HepG2 (cell line): ENCODE results near the gene HLA-DMB. TPM values are rescaled to one million over a fixed set of nuclear protein-coding genes. Genes with fewer than 3 reads are reported as not detected.

ENCODE experiments used
- ETV5 ChIP-seq: IDR thresholded peaks from 2 replicates; pipeline ENCODE4 v1.6.1; 2018; ENCODE audit warnings: missing biosample characterization, missing genetic modification reagents, inconsistent platforms, borderline replicate concordance
- FOSL1 ChIP-seq: sonication (generic); formaldehyde crosslinking; IDR thresholded peaks from 2 replicates; pipeline ENCODE4 v1.9.0; 2021; ENCODE audit warnings: missing genetic modification reagents, borderline replicate concordance
- HNF4G ChIP-seq, 2 experiments: sonication (generic) in 1 of 2; formaldehyde crosslinking in 1 of 2; IDR thresholded peaks; 2 replicates each; pipeline versions ENCODE4 v1.4.0 to v1.6.1; 2011 to 2020; ENCODE audit warnings: borderline replicate concordance in 2 of 2, low read depth in 2 of 2, mild to moderate bottlenecking in 2 of 2, low read length in 1 of 2, missing genetic modification reagents in 1 of 2, moderate library complexity in 1 of 2
- MED8 ChIP-seq: sonication (generic); formaldehyde crosslinking; IDR thresholded peaks from 2 replicates; pipeline ENCODE4 v1.8.1; 2023; ENCODE audit warnings: mild to moderate bottlenecking, missing genetic modification reagents; ENCODE audit not compliant: insufficient replicate concordance
- NFE2L2 ChIP-seq: fragments of 150-350 bp; IDR thresholded peaks from 2 replicates; pipeline ENCODE4 v1.6.1; 2014; ENCODE audit warnings: low read length
- TGIF2 ChIP-seq: IDR thresholded peaks from 2 replicates; pipeline ENCODE4 v1.6.1; 2016; ENCODE audit warnings: control low read depth, missing compliant biosample characterization
- ZNF496 ChIP-seq: sonication (generic); formaldehyde crosslinking; IDR thresholded peaks from 2 replicates; pipeline ENCODE4 v1.8.1; 2023; ENCODE audit warnings: mild to moderate bottlenecking, moderate library complexity, missing genetic modification reagents; ENCODE audit not compliant: insufficient replicate concordance
- ZNF556 ChIP-seq: sonication (generic); formaldehyde crosslinking; IDR thresholded peaks from 2 replicates; pipeline ENCODE4 v1.4.0; 2020; ENCODE audit warnings: mild to moderate bottlenecking, missing genetic modification reagents, borderline replicate concordance
- ZNF572 ChIP-seq: sonication (generic); formaldehyde crosslinking; IDR thresholded peaks from 2 replicates; pipeline ENCODE4 v1.5.1; 2020; ENCODE audit warnings: mild to moderate bottlenecking, missing genetic modification reagents
- ZNF629 ChIP-seq: sonication (generic); formaldehyde crosslinking; conservative IDR thresholded peaks from 2 replicates; pipeline ENCODE4 v1.5.0; 2020; ENCODE audit warnings: missing genetic modification reagents
- ZNF720 ChIP-seq: sonication (generic); formaldehyde crosslinking; IDR thresholded peaks from 2 replicates; pipeline ENCODE4 v1.4.0; 2020; ENCODE audit warnings: missing genetic modification reagents
- ZNF790 ChIP-seq: sonication (generic); formaldehyde crosslinking; IDR thresholded peaks from 2 replicates; pipeline ENCODE4 v1.8.0; 2022; ENCODE audit warnings: missing genetic modification reagents, mild to moderate bottlenecking, borderline replicate concordance
- polyA plus RNA-seq, 8 experiments: library from polyadenylated mRNA; depleted of rRNA in 3 of 8; stranded (reverse) in 7 of 8; unstranded in 1 of 8; fragments of >200 nt; fragmentation: Illumina TruSeq in 4 of 8; extraction: Trizol in 4 of 8; gene quantifications; 2 replicates each; pipeline versions ENCODE4 v1.2.1 to v1.2.3, GENCODE V29; 2011 to 2016; ENCODE audit warnings: low read depth in 4 of 8, missing spikeins in 1 of 8, mixed read lengths in 1 of 8; ENCODE audit not compliant: insufficient read depth in 1 of 8
- total RNA-seq, 5 experiments: library from RNA; depleted of rRNA; stranded (reverse); fragments of >200 nt; fragmentation: Illumina TruSeq; extraction: Trizol; gene quantifications; 2 replicates each; pipeline ENCODE4 v1.2.3, GENCODE V29; 2016; ENCODE audit warnings: low read depth in 1 of 5
- TF ChIP-seq, protein P1 (sequence below): sonication (generic); formaldehyde crosslinking; IDR thresholded peaks from 2 replicates; pipeline ENCODE4 v1.5.1; 2020; ENCODE audit warnings: mild to moderate bottlenecking, missing genetic modification reagents, moderate library complexity
- TF ChIP-seq, protein P2 (sequence below): sonication (generic); formaldehyde crosslinking; IDR thresholded peaks from 2 replicates; pipeline ENCODE4 v1.4.0; 2020; ENCODE audit warnings: missing genetic modification reagents, borderline replicate concordance
- TF ChIP-seq, protein P3 (sequence below): fragments of 450-650 bp; IDR thresholded peaks from 2 replicates; pipeline ENCODE4 v1.6.1; 2017; ENCODE audit warnings: mild to moderate bottlenecking
- TF ChIP-seq, protein P4 (sequence below): sonication (generic); formaldehyde crosslinking; IDR thresholded peaks from 2 replicates; pipeline ENCODE4 v1.4.0; 2020; ENCODE audit warnings: low read depth, mild to moderate bottlenecking, missing genetic modification reagents

The HLA-DMB gene
- total and polyA plus RNA-seq, 2 of the 13 experiments (the other 11 are each of a cell fraction or from before 2014, with no cell fraction given) = not detected

DNA sequence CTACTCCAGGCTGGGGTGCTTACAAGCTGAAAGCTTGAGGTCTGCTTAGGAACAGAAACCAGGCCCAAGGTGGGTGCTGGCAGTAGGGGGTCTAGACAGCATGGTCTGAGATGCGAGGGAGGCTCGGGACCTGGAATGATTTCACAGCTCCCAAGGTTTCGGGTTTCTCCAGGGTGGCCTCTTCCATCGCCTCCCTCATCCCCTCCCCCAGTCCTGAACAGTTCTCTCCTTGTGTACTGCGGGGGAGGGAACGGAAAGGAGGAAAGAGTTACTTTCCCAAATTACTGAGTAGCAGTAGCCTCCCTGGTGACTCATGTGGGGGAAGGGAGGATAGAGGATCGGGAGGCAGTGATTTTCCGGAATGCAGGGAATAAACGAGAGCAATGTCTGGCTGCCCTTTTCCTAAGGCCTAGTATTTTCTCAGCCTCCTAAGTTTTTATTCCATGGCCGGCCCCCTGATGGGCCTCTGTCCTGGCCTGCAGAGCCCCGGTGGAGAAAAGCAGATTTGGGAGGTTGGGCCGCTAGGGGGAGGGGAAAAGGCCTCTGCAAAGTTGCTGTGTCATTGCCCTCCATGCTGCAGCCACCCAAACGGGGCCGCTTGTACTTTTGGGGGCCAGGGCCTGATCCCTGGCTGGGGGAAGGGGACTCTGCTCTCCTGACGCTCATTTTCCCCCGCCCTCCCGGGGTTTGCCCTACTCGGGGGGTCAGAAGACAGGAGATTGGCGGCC is 29.0 kb upstream of the HLA-DMB start (continued):
- TF ChIP-seq, protein P1, sequence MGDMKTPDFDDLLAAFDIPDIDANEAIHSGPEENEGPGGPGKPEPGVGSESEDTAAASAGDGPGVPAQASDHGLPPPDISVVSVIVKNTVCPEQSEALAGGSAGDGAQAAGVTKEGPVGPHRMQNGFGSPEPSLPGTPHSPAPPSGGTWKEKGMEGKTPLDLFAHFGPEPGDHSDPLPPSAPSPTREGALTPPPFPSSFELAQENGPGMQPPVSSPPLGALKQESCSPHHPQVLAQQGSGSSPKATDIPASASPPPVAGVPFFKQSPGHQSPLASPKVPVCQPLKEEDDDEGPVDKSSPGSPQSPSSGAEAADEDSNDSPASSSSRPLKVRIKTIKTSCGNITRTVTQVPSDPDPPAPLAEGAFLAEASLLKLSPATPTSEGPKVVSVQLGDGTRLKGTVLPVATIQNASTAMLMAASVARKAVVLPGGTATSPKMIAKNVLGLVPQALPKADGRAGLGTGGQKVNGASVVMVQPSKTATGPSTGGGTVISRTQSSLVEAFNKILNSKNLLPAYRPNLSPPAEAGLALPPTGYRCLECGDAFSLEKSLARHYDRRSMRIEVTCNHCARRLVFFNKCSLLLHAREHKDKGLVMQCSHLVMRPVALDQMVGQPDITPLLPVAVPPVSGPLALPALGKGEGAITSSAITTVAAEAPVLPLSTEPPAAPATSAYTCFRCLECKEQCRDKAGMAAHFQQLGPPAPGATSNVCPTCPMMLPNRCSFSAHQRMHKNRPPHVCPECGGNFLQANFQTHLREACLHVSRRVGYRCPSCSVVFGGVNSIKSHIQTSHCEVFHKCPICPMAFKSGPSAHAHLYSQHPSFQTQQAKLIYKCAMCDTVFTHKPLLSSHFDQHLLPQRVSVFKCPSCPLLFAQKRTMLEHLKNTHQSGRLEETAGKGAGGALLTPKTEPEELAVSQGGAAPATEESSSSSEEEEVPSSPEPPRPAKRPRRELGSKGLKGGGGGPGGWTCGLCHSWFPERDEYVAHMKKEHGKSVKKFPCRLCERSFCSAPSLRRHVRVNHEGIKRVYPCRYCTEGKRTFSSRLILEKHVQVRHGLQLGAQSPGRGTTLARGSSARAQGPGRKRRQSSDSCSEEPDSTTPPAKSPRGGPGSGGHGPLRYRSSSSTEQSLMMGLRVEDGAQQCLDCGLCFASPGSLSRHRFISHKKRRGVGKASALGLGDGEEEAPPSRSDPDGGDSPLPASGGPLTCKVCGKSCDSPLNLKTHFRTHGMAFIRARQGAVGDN (CRISPR knock-in tag) = peak; percentile 65
- TF ChIP-seq ZNF790 (peak; percentile 86), ETV5 (CRISPR knock-in tag) (0 out of 2 replicates have a peak, but pooled peaks have one; percentile 43), MED8 (CRISPR knock-in tag) (peak; percentile 72), NFE2L2 (peak; percentile 98), ZNF556 (CRISPR knock-in tag) (peak; percentile 54; the same call in 1 of the 2 replicates), TGIF2 (peak; percentile 50), FOSL1 (CRISPR knock-in tag) (peak; percentile 64; the same call in 1 of the 2 replicates), ZNF572 (CRISPR knock-in tag) (peak; percentile 31; the same call in 1 of the 2 replicates), ZNF496 (no peak), ZNF629 (0 out of 2 replicates have a peak, but pooled peaks have one; percentile 39), HNF4G (IDR thresholded peaks at IDR 0.05; ENCODE audit: borderline replicate concordance, low read depth, low read length) (peak; percentile 21; the same call in 1 of the 2 replicates), HNF4G (CRISPR knock-in tag; IDR thresholded peaks at IDR 0.05; ENCODE audit: borderline replicate concordance, low read depth) (no peak), ZNF720 (CRISPR knock-in tag) (no peak)
- TF ChIP-seq, protein P2, sequence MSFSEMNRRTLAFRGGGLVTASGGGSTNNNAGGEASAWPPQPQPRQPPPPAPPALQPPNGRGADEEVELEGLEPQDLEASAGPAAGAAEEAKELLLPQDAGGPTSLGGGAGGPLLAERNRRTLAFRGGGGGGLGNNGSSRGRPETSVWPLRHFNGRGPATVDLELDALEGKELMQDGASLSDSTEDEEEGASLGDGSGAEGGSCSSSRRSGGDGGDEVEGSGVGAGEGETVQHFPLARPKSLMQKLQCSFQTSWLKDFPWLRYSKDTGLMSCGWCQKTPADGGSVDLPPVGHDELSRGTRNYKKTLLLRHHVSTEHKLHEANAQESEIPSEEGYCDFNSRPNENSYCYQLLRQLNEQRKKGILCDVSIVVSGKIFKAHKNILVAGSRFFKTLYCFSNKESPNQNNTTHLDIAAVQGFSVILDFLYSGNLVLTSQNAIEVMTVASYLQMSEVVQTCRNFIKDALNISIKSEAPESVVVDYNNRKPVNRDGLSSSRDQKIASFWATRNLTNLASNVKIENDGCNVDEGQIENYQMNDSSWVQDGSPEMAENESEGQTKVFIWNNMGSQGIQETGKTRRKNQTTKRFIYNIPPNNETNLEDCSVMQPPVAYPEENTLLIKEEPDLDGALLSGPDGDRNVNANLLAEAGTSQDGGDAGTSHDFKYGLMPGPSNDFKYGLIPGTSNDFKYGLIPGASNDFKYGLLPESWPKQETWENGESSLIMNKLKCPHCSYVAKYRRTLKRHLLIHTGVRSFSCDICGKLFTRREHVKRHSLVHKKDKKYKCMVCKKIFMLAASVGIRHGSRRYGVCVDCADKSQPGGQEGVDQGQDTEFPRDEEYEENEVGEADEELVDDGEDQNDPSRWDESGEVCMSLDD (CRISPR knock-in tag) = peak; percentile 81
- TF ChIP-seq, protein P3, sequence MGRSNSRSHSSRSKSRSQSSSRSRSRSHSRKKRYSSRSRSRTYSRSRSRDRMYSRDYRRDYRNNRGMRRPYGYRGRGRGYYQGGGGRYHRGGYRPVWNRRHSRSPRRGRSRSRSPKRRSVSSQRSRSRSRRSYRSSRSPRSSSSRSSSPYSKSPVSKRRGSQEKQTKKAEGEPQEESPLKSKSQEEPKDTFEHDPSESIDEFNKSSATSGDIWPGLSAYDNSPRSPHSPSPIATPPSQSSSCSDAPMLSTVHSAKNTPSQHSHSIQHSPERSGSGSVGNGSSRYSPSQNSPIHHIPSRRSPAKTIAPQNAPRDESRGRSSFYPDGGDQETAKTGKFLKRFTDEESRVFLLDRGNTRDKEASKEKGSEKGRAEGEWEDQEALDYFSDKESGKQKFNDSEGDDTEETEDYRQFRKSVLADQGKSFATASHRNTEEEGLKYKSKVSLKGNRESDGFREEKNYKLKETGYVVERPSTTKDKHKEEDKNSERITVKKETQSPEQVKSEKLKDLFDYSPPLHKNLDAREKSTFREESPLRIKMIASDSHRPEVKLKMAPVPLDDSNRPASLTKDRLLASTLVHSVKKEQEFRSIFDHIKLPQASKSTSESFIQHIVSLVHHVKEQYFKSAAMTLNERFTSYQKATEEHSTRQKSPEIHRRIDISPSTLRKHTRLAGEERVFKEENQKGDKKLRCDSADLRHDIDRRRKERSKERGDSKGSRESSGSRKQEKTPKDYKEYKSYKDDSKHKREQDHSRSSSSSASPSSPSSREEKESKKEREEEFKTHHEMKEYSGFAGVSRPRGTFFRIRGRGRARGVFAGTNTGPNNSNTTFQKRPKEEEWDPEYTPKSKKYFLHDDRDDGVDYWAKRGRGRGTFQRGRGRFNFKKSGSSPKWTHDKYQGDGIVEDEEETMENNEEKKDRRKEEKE = no peak
- TF ChIP-seq, protein P4, sequence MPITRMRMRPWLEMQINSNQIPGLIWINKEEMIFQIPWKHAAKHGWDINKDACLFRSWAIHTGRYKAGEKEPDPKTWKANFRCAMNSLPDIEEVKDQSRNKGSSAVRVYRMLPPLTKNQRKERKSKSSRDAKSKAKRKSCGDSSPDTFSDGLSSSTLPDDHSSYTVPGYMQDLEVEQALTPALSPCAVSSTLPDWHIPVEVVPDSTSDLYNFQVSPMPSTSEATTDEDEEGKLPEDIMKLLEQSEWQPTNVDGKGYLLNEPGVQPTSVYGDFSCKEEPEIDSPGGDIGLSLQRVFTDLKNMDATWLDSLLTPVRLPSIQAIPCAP (CRISPR knock-in tag) = 0 out of 2 replicates have a peak, but pooled peaks have one; percentile 49
